Liver (tissue), 3 donors: Measurements from ENCODE around the gene HSPG2.

Experiments used
- FOXA1 ChIP-seq: IDR thresholded peaks from 2 replicates; pipeline ENCODE4 v1.6.1; 2016; ENCODE audit warnings: antibody characterized with exemption
- GABPA ChIP-seq, 2 donors: IDR thresholded peaks in 1 of 2; conservative IDR thresholded peaks in 1 of 2; 2 replicates each; pipeline ENCODE4 v1.6.1; 2016; ENCODE audit warnings: antibody characterized with exemption in 2 of 2, mild to moderate bottlenecking in 1 of 2, moderate library complexity in 1 of 2
- HNF4A ChIP-seq, 2 donors: conservative IDR thresholded peaks; 2 replicates each; pipeline ENCODE4 v1.6.1; 2016; ENCODE audit warnings: antibody characterized with exemption in 2 of 2, mild to moderate bottlenecking in 2 of 2
- NR2F2 ChIP-seq: IDR thresholded peaks from 2 replicates; pipeline ENCODE4 v1.6.1; 2016; ENCODE audit warnings: antibody characterized with exemption
- RAD21 ChIP-seq, 2 donors: IDR thresholded peaks; 2 replicates each; pipeline ENCODE4 v1.6.1; 2016; ENCODE audit warnings: antibody characterized with exemption in 2 of 2, mild to moderate bottlenecking in 2 of 2
- RXRA ChIP-seq, 2 donors: IDR thresholded peaks; 2 replicates each; pipeline ENCODE4 v1.6.1; 2017 to 2018; ENCODE audit warnings: antibody characterized with exemption in 2 of 2, mild to moderate bottlenecking in 1 of 2
- SP1 ChIP-seq: IDR thresholded peaks from 2 replicates; pipeline ENCODE4 v1.6.1; 2018; ENCODE audit warnings: antibody characterized with exemption, mild to moderate bottlenecking
- TAF1 ChIP-seq: conservative IDR thresholded peaks from 2 replicates; pipeline ENCODE4 v1.6.1; 2016; ENCODE audit warnings: antibody characterized with exemption, mild to moderate bottlenecking
- YY1 ChIP-seq: IDR thresholded peaks from 2 replicates; pipeline ENCODE4 v1.6.1; 2016; ENCODE audit warnings: antibody characterized with exemption, mild to moderate bottlenecking
- TF ChIP-seq, protein P1 (sequence below): fragments of 150-350 bp; IDR thresholded peaks from 2 replicates; pipeline ENCODE4 v1.5.1; 2017; ENCODE audit warnings: improper control_type of control experiment, low read depth, low read length; ENCODE audit not compliant: missing input control
- TF ChIP-seq, protein P2 (sequence below): IDR thresholded peaks from 2 replicates; pipeline ENCODE4 v1.6.1; 2016; ENCODE audit warnings: antibody characterized with exemption, mild to moderate bottlenecking
- TF ChIP-seq, protein P3 (sequence below): IDR thresholded peaks from 2 replicates; pipeline ENCODE4 v1.6.1; 2016; ENCODE audit warnings: antibody characterized with exemption
- TF ChIP-seq, protein P4 (sequence below): IDR thresholded peaks from 2 replicates; pipeline ENCODE4 v1.6.1; 2016; ENCODE audit warnings: antibody characterized with exemption
- donor health status: healthy.
- donor health status: healthy.

DNA sequence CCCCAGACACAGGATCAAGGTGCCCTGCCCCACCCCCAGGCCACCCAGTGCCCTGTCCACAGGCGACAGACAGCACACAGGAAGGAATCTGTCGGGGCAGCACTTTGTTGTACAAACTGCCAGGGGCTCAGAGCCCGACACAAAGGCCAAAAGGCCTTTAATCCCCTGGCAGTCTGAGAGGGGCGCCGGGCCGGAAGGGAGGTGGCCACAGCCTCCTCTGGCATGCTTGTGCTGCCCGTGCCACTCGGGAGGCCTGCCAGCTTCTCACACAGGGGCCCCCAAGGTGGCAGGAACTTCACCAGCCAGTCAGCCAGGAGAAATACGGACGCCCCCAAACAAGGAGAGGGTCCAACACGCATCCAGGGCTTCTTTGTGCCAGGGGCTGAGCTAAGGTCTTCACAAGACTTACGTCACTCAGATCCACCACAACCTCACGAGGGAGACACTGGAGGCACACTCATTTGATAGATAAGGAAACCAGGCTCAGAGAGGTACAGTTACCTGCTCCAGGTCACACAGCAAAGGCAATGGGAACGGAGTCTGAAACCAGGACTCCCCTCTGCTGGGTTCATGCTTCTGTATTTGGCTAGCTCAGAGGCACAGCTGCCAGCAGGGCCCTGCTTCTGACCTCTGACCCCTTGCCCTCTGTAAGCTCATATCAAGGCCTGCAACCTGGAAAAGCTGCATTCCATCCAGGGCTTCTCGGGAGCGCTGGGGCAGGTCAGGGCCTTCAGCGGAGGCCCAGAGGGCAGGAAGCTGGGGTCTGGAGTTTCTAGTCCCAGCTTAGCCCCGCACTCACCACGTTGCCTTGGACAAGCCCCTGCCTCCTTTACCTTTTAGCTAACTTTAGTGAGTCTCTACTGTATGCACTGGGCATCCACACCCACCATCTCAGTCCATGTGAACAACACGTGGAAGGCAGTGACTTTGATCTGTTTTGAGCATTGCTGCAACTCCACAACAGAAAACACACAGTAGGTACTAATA, 34.8 kb downstream of the HSPG2 start:
- TF ChIP-seq, protein P1, sequence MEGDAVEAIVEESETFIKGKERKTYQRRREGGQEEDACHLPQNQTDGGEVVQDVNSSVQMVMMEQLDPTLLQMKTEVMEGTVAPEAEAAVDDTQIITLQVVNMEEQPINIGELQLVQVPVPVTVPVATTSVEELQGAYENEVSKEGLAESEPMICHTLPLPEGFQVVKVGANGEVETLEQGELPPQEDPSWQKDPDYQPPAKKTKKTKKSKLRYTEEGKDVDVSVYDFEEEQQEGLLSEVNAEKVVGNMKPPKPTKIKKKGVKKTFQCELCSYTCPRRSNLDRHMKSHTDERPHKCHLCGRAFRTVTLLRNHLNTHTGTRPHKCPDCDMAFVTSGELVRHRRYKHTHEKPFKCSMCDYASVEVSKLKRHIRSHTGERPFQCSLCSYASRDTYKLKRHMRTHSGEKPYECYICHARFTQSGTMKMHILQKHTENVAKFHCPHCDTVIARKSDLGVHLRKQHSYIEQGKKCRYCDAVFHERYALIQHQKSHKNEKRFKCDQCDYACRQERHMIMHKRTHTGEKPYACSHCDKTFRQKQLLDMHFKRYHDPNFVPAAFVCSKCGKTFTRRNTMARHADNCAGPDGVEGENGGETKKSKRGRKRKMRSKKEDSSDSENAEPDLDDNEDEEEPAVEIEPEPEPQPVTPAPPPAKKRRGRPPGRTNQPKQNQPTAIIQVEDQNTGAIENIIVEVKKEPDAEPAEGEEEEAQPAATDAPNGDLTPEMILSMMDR: no peak
- TF ChIP-seq SP1: no peak
- no peak for TF ChIP-seq GABPA (IDR thresholded peaks at IDR 0.05 in 1 of 2, conservative IDR thresholded peaks at IDR 0.05 in 1 of 2)
- no peak for TF ChIP-seq TAF1
- TF ChIP-seq, protein P2, sequence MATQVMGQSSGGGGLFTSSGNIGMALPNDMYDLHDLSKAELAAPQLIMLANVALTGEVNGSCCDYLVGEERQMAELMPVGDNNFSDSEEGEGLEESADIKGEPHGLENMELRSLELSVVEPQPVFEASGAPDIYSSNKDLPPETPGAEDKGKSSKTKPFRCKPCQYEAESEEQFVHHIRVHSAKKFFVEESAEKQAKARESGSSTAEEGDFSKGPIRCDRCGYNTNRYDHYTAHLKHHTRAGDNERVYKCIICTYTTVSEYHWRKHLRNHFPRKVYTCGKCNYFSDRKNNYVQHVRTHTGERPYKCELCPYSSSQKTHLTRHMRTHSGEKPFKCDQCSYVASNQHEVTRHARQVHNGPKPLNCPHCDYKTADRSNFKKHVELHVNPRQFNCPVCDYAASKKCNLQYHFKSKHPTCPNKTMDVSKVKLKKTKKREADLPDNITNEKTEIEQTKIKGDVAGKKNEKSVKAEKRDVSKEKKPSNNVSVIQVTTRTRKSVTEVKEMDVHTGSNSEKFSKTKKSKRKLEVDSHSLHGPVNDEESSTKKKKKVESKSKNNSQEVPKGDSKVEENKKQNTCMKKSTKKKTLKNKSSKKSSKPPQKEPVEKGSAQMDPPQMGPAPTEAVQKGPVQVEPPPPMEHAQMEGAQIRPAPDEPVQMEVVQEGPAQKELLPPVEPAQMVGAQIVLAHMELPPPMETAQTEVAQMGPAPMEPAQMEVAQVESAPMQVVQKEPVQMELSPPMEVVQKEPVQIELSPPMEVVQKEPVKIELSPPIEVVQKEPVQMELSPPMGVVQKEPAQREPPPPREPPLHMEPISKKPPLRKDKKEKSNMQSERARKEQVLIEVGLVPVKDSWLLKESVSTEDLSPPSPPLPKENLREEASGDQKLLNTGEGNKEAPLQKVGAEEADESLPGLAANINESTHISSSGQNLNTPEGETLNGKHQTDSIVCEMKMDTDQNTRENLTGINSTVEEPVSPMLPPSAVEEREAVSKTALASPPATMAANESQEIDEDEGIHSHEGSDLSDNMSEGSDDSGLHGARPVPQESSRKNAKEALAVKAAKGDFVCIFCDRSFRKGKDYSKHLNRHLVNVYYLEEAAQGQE: no peak
- no peak for TF ChIP-seq FOXA1
- TF ChIP-seq YY1: no peak
- TF ChIP-seq, protein P3, sequence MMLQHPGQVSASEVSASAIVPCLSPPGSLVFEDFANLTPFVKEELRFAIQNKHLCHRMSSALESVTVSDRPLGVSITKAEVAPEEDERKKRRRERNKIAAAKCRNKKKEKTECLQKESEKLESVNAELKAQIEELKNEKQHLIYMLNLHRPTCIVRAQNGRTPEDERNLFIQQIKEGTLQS: no peak
- TF ChIP-seq, protein P4, sequence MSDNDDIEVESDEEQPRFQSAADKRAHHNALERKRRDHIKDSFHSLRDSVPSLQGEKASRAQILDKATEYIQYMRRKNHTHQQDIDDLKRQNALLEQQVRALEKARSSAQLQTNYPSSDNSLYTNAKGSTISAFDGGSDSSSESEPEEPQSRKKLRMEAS: no peak
- TF ChIP-seq RAD21 (IDR thresholded peaks at IDR 0.05): no peak
- TF ChIP-seq HNF4A (conservative IDR thresholded peaks at IDR 0.05): peak; percentile 16 to 39
- peak; percentile 85 for TF ChIP-seq NR2F2
- TF ChIP-seq RXRA (IDR thresholded peaks at IDR 0.05): peak; percentile 42 to 65
